Activated CD8-positive, alpha-beta memory T cell treated with anti-CD3 and anti-CD28 coated beads, Interleukin-2, amount 50 U/mL, for 24 hours (primary cell): ENCODE data around the gene POR.
"Not testable (repeated sequence)": the region's sequence is repeated elsewhere in the genome, so short reads cannot be mapped to it uniquely, and the experiment has no call there.

Experiments used
- DNase-seq: peaks from one replicate; pipeline ENCODE4 v3.0.0-alpha.2; 2020; ENCODE audit errors: extremely low read depth

The POR gene

GRCh38 chr7:76022026-76022780, 107.2 kb downstream of the POR start:
- DNase-seq: no peak

DNA sequence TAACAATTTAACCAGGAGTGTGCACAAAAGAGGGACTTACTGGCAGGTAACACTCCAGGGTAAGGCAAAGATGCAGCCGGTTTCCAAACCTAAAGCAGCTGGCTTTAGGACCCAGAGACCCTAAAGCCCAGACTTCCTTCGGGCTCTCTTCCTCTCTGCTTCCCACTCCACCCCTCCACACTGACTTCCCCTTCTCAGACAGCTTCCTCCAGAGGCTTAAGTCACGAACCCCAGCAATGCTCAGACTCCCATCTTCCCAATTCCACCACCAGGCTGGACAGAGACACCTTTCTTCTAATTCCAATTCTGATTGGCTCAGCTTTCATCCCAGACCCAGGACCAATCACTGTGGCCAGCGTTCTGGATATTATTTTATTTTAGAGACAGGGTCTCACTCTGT, 108.0 kb downstream of the POR start:
- no peak for DNase-seq

- DNase-seq: not testable (repeated sequence)
These were observed 114.7 kb downstream of the POR start for GRCh38 chr7:76029682-76030081.

DNA sequence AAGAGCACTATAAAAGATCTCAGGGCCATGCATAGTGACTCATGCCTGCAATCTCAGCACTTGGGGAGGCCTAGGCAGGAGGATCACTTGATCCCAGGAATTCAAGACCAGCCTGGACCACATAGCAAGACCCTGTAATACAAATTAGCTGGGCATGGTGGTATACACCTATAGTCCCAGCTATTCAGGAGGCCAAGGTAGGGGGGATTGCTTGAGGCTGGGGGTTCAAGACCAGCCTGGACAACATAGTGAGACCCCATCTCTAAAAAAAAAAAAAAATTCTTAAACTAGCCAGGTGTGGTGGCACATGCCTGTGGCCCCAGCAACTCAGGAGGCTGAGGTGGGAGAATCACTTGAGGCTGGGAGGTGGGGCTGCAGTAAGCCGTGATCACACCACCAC, 117.0 kb downstream of the POR start:
- DNase-seq: no peak
